Bronchial epithelial cell (primary cell): Measurements from ENCODE around the gene SENP1. TPM values are rescaled to one million over a fixed set of nuclear protein-coding genes. Genes with fewer than 3 reads are reported as not detected.

Experiments
- DNase-seq: peaks from one replicate; pipeline ENCODE4 v3.0.0-alpha.2; 2010; ENCODE audit warnings: low read depth
- FAIRE-seq: peaks from 2 replicates; lab custom pipeline; 2011; peaks lifted over from hg19 to GRCh38; lab: Jason Lieb, UNC
- H3K27me3 ChIP-seq: 2 replicates; pipeline ENCODE4 v1.5.1; 2011; ENCODE audit warnings: low read length; ENCODE audit not compliant: control insufficient read depth, insufficient read depth
- H3K36me3 ChIP-seq: 2 replicates; pipeline ENCODE4 v1.5.1; 2011; ENCODE audit warnings: low read length; ENCODE audit not compliant: control insufficient read depth, insufficient read depth
- H3K4me3 ChIP-seq: 2 replicates; pipeline ENCODE4 v1.5.1; 2011; ENCODE audit warnings: mild to moderate bottlenecking, low read depth, low read length, control low read depth
- total RNA-seq: library from RNA; depleted of rRNA; stranded (reverse); fragments of >200 nt; gene quantifications from 2 replicates; pipeline ENCODE4 v1.2.1, GENCODE V29; 2014
- TF ChIP-seq, protein P1 (sequence below): IDR thresholded peaks from 2 replicates; pipeline ENCODE4 v1.5.1; 2011; ENCODE audit warnings: mild to moderate bottlenecking, moderate library complexity, low read length, control low read depth, inconsistent platforms; ENCODE audit not compliant: insufficient read depth, severe bottlenecking

Gene SENP1
- 10.2 and 10.8 TPM in 2 replicates for total RNA-seq

DNA sequence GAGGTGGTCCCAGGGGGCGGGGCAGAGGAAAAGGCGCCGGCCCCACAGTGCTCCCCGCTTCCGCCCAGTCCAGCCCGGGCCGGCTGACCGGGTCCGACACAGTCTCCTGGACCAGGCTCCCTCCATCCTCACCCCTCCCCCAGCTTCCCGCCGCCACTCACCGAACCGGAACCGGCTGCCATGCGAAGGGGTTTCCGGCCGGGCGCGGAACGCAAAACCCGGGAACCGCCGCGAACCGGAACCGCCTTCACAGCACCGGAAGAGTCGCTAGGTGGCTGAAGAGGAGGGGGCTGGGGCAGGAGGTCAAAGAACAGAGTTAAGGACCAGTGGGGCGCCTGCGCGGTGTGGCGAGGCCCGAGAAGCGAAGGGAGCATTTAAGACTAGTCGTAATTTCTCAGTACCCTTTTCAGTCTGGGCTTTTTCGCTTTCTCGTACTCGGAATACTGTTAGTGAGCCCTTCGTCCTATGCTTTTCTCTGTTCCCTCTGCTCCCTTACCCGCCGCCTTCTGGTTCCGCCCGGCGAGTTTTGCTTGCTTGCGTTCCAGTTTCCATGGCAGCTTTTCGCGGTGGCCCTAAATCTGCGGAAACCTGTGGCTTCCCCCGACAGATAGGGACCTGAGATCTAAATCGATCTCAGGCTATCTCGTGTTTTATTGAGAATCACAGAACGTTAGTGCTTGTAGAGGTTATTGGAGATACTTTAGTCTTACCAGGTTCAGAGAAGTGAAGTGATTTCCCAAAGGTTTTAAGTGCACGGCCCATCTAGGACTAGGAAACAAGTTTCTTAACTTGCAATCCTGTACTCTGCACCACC is at the start of gene SENP1:
Gene SENP1 (minus strand): TSS at position 213 of the 814 bp plus-strand sequence. CDS start 4,607 bp downstream, outside the sequence.
- no peaks in the 10 kb centered on the region for H3K27me3 ChIP-seq
- H3K4me3 ChIP-seq: peak within 1 kb of the TSS; percentile 44
- DNase-seq (peak; percentile 47), FAIRE-seq (no peak)
- H3K36me3 ChIP-seq: no peaks in the 10 kb centered on the region
- TF ChIP-seq, protein P1, sequence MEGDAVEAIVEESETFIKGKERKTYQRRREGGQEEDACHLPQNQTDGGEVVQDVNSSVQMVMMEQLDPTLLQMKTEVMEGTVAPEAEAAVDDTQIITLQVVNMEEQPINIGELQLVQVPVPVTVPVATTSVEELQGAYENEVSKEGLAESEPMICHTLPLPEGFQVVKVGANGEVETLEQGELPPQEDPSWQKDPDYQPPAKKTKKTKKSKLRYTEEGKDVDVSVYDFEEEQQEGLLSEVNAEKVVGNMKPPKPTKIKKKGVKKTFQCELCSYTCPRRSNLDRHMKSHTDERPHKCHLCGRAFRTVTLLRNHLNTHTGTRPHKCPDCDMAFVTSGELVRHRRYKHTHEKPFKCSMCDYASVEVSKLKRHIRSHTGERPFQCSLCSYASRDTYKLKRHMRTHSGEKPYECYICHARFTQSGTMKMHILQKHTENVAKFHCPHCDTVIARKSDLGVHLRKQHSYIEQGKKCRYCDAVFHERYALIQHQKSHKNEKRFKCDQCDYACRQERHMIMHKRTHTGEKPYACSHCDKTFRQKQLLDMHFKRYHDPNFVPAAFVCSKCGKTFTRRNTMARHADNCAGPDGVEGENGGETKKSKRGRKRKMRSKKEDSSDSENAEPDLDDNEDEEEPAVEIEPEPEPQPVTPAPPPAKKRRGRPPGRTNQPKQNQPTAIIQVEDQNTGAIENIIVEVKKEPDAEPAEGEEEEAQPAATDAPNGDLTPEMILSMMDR: peak; percentile 17

DNA sequence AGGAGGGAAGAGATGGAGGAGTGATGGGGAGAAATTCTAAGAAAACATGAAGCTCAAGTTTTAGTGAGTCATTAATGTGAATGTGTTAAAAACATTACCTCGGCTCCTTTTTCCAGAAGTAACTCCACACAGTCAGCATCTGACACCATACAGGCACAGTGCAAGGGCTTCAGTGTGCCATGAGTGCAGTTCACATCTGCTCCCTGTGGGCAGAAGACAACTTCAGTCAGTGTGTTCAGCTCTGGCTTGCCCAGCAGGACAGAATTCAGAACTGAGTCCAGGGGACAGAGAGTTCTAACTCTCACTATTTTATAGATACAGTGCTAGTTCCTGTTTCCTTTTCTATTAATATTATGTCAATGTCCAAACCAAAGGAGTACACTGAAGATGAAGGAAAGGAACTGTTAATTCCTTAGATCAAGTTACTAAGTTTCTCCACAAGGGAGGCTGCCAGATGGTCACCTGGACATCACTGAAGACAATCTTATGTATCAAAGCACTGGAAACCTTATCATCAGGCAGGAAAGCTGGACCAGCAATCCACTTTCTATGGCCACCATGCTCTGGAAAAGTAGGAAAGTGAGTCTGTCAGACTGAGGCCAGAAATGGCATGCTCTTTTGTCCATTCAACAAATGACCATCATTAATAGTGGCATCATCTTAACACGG is 45.4 kb upstream of the SENP1 start:
- H3K27me3 ChIP-seq: no peaks in the 10 kb centered on the region
- H3K36me3 ChIP-seq: peaks cover 5% of the 10 kb centered on the region
- TF ChIP-seq, protein P1: no peak
- DNase-seq: no peak
- H3K4me3 ChIP-seq: no peak overlapping the region
- FAIRE-seq: no peak

DNA sequence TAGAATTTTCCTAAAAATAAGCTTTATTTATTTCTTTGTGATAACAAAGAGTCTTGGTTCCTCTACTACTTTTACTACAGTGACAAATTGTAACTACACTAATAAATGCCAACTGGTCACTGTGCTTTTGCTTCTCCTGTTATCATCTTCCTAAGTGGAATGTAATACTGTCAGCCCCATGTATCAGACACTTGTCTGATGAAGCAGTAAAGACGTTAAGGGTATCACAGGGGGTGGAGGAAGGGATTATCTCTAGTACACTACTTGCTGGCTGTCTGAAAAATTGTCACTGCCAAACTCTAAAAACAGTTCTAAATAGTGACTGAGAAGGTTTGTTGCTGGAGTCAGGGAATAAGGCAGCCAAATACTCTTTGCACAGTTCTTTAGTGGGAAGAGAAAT is 40.1 kb upstream of the SENP1 start:
- Histone ChIP-seq H3K36me3 (peaks cover 11% of the 10 kb centered on the region), H3K27me3 (no peaks in the 10 kb centered on the region), H3K4me3 (no peak overlapping the region)
- no peak for FAIRE-seq
- TF ChIP-seq, protein P1: no peak
- no peak for DNase-seq

DNA sequence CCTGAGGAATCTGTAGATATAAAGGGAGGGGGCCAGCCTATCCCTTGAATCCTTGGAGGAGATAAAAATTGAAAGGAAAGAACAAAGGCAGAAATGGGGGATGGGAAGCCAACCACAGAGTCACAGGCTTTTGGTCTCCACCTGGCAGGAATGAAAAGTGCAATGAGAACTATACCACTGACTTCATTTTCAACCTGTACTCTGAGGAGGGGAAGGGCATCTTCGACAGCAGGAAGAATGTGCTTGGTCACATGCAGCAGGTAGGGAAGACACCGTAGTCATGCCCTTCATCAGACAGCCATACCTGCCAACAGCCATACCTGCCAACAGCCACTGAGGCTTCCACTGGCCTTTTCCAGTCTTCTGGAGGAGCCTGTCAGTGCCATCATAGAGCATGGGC is 38.0 kb upstream of the SENP1 start:
- TF ChIP-seq, protein P1: no peak
- H3K27me3 ChIP-seq: no peaks in the 10 kb centered on the region
- H3K36me3 ChIP-seq: peaks cover 10% of the 10 kb centered on the region
- H3K4me3 ChIP-seq: no peak overlapping the region
- DNase-seq: no peak
- FAIRE-seq: no peak

DNA sequence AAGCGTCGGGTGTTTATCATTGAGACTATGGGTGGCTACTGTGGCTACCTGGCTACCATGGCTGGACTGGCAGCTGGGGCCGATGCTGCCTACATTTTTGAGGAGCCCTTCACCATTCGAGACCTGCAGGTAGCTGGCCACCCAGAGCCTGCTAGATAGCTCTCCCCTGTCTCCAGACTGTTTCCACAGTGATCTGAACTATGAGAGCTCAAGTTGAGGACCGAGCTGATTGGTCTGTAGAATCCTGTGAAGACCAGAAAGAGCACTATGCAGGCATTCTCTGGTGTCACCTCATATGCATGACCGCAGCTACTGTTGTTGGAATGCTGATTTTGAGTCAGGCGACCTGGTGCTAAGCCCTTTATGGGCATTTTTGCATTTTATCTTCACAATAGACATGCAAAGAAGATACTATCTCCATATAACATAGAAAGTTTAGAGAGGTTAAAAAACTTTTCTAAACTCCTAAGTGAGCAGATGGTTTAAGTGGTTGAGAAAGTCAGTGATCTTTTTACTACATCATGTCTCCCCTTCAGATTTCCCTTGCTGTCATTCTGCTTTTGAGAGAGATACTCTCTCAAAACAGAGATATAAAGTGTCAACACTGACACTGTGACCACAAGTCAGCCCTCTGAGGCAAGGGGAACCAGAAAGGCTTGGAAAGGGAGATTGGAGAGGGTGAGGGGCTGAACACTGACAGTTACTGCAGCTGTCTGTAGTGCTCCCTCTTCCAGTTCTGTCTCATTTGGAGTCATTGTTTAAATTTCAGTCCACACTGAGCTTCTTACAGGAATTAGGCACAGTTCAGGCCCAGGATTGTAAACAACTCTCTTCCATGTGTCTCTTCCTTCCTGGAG is 37.2 kb upstream of the SENP1 start:
- no peak for DNase-seq
- H3K36me3 ChIP-seq: peaks cover 11% of the 10 kb centered on the region
- H3K27me3 ChIP-seq: no peaks in the 10 kb centered on the region
- TF ChIP-seq, protein P1: no peak
- H3K4me3 ChIP-seq: no peak overlapping the region
- no peak for FAIRE-seq
